ENCODE data around the gene MRPL32.

MRPL32 gene

DNA sequence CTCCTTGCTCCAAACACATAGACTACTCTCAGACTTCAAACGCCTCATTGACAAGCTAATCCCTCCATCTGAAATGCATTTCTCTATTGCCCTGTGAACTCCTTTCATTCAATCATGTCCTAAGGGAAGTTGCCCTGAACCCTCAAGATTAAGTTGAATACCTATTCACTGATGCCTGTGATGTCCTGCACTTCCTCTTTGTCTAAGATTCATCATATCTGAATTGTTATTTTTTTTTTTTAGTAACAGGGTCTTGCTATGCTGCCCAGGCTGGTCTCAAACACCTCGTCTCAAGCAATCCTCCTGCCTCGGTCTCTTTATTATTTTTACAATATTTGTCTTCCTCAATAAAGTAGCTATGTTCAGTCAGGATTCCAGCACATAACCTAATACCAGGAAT, 3.4 kb upstream of the MRPL32 start:
- DNase-seq = no peak

- DNase-seq = no peak
Measured at GRCh38 chr7:42929449-42929848, 2.7 kb upstream of the MRPL32 start.

DNA sequence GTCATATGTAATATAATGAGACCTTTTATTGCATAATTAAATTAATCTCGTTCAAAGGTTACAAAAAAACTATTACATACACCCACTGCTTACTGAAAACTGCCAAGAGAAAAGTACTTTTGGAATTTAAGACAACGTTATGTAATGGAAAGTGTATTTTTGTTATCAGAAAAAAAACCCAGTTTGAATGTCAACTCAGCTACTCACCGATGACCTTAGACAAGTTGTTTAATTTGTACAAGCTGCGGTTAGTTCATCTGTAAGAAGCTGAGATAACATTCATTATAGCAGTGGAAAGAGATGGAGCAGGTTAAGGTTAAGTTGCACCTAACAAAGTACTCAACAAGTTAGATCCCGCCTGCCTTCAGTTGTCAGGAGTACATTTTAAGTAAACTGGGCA, 1.3 kb upstream of the MRPL32 start:
- no peak for DNase-seq

GRCh38 chr7:42931447-42931833, 736 bp upstream of the MRPL32 start:
- no peak for DNase-seq

DNA sequence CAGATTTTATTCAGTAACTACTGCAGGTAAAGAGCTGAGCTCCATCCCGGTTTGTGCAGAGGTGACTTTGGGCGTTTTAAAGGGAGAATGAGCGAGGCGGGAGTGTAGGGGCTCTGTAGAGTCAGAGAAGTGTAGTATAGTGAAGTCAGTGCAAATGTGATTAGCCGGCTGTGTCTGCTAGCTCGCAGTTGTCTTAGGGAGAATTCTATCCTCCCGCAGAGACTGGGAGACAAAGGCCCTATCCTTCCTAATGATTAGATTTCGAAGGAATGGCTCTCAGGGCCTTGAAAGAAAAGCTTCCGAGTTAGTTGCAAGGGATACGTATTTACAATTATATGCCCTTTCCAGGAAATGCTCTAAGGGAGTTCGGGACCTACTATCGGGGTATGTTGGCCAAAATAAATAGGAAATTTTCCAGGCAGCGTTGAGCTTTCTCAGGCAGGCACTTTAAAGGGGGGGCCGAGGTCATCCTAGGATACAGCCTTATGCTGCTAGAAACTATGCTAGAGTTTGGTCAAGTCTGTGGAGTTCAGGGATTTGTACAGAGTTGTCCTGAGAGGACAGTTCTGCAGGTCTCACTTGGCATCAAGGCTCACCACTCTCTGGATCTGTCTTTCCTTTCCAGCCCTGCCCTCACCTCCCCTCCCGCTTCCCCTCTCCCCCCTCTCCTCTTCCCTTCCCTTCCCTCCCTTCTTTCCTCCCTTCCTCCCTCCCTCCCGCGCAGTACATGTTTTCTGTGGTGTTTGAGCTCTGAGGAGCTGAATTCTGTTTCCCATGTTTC, 825 bp downstream of the MRPL32 start:
- DNase-seq = peak; percentile 29

- DNase-seq = no peak
Measured at GRCh38 chr7:42934291-42934690, 2.1 kb downstream of the MRPL32 start.

DNA sequence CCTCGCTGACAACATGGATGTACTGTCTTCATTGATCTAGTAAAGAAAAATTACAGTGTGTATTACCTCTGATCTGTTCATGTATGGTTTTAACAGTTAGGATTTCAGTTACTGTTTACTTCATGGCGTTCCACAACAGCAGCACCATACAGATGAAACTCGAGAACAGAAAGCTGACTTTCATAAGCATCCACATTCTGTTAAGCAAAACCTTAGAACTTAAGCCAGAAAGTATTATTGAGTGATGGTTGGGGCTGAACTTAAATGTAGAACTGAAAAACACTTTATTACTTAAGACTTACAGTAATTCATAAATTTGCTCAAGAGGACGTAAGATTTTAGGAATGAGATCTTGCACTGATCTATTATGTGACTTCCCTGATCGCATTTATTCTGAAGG, 3.7 kb downstream of the MRPL32 start:
- no peak for DNase-seq

- DNase-seq = no peak
Measured at GRCh38 chr7:42939457-42940240, 7.5 kb downstream of the MRPL32 start.

- DNase-seq = peak; percentile 85
Measured at GRCh38 chr7:42940985-42941847, 9.0 kb downstream of the MRPL32 start.

GRCh38 chr7:42945821-42946626, 13.8 kb downstream of the MRPL32 start:
- no peak for DNase-seq

DNA sequence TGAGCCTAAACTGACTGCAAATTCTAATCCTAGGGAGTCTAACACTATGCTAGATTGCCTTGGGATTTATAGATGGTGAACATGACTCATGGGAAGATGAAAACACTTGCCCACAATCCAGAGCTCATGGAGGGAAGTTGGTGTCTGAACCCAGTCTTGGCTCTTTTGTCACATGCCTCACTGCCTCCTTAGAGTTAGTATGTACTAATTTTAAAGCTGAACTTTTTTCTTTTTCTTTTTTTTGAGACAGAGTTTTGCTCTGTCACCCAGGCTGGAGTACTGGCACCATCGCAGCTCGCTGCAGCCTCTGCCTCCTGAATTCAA, 14.4 kb downstream of the MRPL32 start:
- DNase-seq = no peak

DNA sequence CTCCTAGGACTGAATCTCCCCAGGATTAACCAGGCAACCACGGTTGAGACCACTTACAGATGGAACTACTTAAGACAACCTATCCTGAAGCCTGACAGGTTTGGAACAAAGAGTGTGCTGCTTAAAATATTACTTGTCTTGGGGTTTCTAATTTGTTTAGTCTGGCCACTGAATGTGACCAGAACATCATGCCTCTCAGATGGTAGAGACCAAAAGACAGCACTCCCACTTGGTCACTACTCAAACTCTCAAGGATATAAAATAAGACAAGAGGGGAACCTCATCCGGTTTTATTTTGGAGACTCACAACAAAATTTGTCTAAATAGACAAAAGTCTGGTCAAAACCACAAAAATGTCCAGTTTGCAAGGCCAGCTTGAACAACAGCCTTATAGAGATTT, 15.3 kb downstream of the MRPL32 start:
- DNase-seq = peak; percentile 87

GRCh38 chr7:42950417-42950816, 18.2 kb downstream of the MRPL32 start:
- no peak for DNase-seq

- no peak for DNase-seq
Measured at GRCh38 chr7:42952328-42952727, 20.2 kb downstream of the MRPL32 start.

GRCh38 chr7:42953994-42954393, 21.8 kb downstream of the MRPL32 start:
- no peak for DNase-seq

DNA sequence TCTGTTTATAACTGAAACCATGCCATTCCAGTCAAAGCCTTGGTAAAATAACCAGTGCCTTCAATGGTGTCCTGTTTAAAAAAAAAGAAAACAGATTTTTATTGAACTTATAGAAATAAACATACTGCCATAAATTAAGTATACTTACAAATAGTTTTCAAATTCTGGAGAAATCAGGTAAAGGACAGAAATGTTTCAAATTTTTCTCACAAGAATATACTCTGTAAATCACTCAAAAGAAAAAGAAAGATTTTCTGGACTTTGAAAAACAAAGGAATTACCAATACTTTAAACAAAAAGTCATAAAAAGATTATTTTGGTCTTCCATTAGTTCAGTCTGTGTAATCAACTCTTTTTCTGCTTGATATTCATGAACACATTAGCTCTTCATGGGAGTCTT, 23.9 kb downstream of the MRPL32 start:
- no peak for DNase-seq

DNA sequence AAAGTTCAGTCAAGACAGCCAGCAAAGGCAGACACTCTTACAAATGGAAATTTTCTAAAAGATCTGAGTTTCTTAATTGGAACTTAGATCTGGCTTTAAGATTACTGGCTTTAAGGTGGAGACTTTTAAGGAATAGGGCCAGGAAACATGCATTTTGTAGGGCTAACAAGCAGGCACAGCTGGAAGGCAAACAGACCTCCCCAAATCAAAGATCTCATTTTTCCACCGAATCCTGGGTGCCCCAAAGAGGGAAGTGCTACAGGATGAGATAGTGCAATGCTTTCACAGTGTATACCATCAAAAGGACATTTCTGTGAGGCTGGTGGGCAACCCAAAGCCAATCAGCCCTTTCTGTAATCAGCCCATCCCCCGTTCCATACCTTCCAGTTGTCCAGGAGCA, 27.4 kb downstream of the MRPL32 start:
- DNase-seq = no peak

DNA sequence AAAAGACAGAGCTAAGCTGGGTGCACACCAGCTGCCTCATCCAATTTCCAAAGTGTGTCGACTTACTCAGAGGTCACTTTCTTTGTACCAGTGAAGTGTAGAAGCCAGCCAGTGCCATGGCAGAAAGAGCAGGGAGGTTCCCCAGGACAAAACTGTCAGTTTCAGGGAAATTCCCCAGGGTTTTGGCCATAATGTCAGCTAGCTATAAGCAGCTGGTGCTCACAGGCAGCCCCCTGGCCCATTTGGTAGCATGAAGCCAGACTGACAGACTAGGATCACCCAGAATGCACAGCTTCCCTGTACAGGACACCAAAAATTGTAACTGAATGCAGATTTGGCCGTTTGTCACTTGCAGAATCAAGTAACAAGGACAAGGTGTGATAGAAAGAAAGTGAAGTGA, 28.6 kb downstream of the MRPL32 start:
- DNase-seq = no peak

GRCh38 chr7:42961170-42961569, 29.0 kb downstream of the MRPL32 start:
- no peak for DNase-seq

GRCh38 chr7:42964293-42964692, 32.1 kb downstream of the MRPL32 start:
- no peak for DNase-seq

DNA sequence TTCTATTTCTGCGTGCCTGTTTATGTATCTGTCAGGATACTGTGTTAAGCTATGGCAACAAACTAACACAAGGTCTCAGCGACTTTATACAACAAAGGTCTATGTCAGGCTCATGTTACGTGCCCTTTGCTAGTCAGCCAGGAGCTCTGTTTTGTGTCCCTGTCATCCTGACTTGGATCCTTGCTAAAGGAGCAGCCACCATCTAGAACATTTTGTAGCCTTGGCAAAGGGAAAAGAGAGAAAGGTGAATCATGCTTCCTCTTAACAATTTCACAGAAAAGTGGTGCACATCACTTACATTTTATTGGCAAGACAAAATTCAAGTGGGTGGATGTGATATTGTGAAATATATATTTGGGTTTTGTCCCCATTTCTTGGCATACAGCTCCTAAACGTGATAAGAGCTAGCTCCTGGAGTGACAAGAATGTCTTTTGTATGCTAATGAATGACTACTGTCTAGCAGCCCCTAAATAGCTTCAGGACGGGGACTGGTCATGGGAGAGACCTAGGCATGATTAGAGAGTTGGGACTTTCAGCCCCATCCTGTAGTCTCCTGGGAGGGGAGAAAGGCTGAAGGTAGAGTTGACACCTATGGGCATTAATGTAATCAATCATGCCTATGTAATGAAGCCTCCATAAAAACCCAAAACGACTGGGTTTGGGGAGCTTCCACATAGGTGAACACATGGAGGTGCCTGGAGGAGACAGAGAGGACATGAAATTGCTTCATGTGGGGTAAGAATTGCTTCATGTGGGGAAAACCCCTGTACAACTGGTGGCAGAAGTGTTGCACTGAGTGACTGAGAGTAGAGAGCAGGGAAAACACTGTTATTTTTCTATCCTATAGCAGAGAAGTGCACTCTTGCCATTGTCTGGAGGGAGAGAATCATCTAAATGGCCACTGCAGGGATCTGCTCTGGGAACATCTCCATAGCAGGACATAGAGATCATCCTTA, 33.0 kb downstream of the MRPL32 start:
- DNase-seq = no peak

- no peak for DNase-seq
Measured at GRCh38 chr7:42967391-42967790, 35.2 kb downstream of the MRPL32 start.

All from fibroblast of upper back skin (primary cell).